Liver (tissue), 10 donors: Measurements from ENCODE around the gene DOCK11. TPM values are rescaled to one million over a fixed set of nuclear protein-coding genes. Genes with fewer than 3 reads are reported as not detected.

Experiments used
- DNase-seq: peaks from one replicate; pipeline ENCODE4 v3.0.0-alpha.2; 2017; ENCODE audit warnings: low spot score
- H3K27ac ChIP-seq, 2 donors: one replicate each; pipeline ENCODE4 v1.7.0; 2013; ENCODE audit warnings: inconsistent platforms in 2 of 2, low read length in 2 of 2, control low read depth in 1 of 2, low read depth in 1 of 2, mild to moderate bottlenecking in 1 of 2
- H3K27me3 ChIP-seq, 4 donors: one replicate each; pipeline versions ENCODE4 v1.6.1 to v1.7.0; 2013; ENCODE audit warnings: low read length in 3 of 4, inconsistent platforms in 1 of 4, mild to moderate bottlenecking in 1 of 4, moderate library complexity in 1 of 4; ENCODE audit not compliant: control insufficient read depth in 4 of 4, insufficient read depth in 4 of 4
- H3K36me3 ChIP-seq, 4 donors: one replicate each; pipeline versions ENCODE4 v1.6.1 to v1.7.0; 2013; ENCODE audit warnings: low read length in 3 of 4, mild to moderate bottlenecking in 3 of 4, low read depth in 1 of 4, moderate library complexity in 1 of 4; ENCODE audit not compliant: control insufficient read depth in 4 of 4, insufficient read depth in 3 of 4
- H3K4me1 ChIP-seq, 4 donors: one replicate each; pipeline versions ENCODE4 v1.6.1 to v1.7.0; 2013; ENCODE audit warnings: low read length in 3 of 4, mild to moderate bottlenecking in 3 of 4, moderate library complexity in 1 of 4; ENCODE audit not compliant: control insufficient read depth in 4 of 4, insufficient read depth in 4 of 4
- H3K4me3 ChIP-seq, 3 donors: one replicate each; pipeline versions ENCODE4 v1.6.1 to v1.7.0; 2013; ENCODE audit warnings: low read length in 3 of 3, control low read depth in 1 of 3, low read depth in 1 of 3, mild to moderate bottlenecking in 1 of 3
- H3K9ac ChIP-seq, 2 donors: one replicate each; pipeline ENCODE4 v1.7.0; 2013; ENCODE audit warnings: low read length in 2 of 2, mild to moderate bottlenecking in 2 of 2, moderate library complexity in 2 of 2, control low read depth in 1 of 2, low read depth in 1 of 2
- H3K9me3 ChIP-seq, 4 donors: one replicate each; pipeline versions ENCODE4 v1.6.1 to v1.7.0; 2013; ENCODE audit warnings: low read length in 3 of 4; ENCODE audit not compliant: control insufficient read depth in 4 of 4
- SP1 ChIP-seq: IDR thresholded peaks from 2 replicates; pipeline ENCODE4 v1.6.1; 2018; ENCODE audit warnings: antibody characterized with exemption, mild to moderate bottlenecking
- WGBS: extraction: QIAGEN DNeasy Blood & Tissue Kit; methylation state at CpG from one replicate; pipeline ENCODE4 v1.1.7; 2013; 5-methylcytosine and 5-hydroxymethylcytosine counted together
- polyA plus RNA-seq, 2 donors: library from polyadenylated mRNA; stranded (reverse) in 1 of 2; unstranded in 1 of 2; fragments of 200-250 nt in 1 of 2; fragments of >200 nt in 1 of 2; fragmentation: Nextera tagmentation in 1 of 2; extraction: Ambion mirVana in 1 of 2; gene quantifications; one replicate each; pipeline versions ENCODE4 v1.2.1 to v1.2.3, GENCODE V29; 2013 to 2015
- small RNA-seq: library from RNA; depleted of rRNA; stranded (forward); fragments of <200 nt; gene quantifications from one replicate; pipeline ENCODE3, GENCODE V24; 2014
- total RNA-seq, 2 donors: library from RNA; depleted of rRNA; stranded (reverse); fragments of >200 nt; gene quantifications; one replicate each; pipeline ENCODE4 v1.2.3, GENCODE V29; 2014
- donor health status: healthy.
- donor health status: healthy.
- donor health status: healthy.
- donor health status: healthy.
- donor health status: healthy.

Gene DOCK11
- total and polyA plus RNA-seq, 4 donors: 1.3 to 9.3 (median 3.7) TPM

DNA sequence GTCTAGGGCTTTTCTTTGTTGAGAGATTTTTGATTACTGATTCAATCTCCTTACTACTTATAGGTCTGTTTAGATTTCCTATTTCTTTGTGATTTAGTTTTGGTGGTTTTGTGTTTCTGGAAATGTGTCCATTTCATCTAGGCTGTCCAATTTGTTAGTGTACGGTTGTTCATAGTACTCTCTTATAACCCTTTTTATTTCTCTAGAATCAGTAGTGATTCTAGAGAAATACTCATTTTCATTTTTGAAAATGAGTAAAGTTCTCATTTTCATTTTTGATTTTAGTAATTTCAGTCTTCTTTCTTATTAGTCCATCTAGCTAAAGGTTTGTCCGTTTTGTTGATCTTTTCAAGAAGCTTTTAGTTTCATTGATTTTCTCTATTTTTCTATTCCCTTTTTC is 239.3 kb downstream of the DOCK11 start:
- Histone ChIP-seq H3K27me3 (no peaks in the 10 kb centered on the region), H3K27ac (no peak overlapping the region), H3K4me1 (peaks cover 0 to 8% (median 4%) of the 10 kb centered on the region in 4 donors), H3K9ac (no peak overlapping the region), H3K36me3 (no peaks in the 10 kb centered on the region), H3K4me3 (no peak overlapping the region), H3K9me3 (peaks cover 0 to 2% (median 0%) of the 10 kb centered on the region in 4 donors)
- 67% methylated on average over 2 of the region's 2 CpGs for WGBS
- DNase-seq: no peak
- no peak for TF ChIP-seq SP1

Small RNAs within 50 kb of the gene (small RNA-seq; reads per million reads assigned to genes)
- not detected for gene RF00019

Other genes with a start within 250 kb of the DOCK11 start
- 1 to 10 TPM; 6.9 to 7.5 TPM for gene WDR44, start 149.7 kb upstream of the DOCK11 start, total RNA-seq
- 1 to 10 TPM; 3.9 to 4.1 TPM for gene WDR44, start 149.7 kb upstream of the DOCK11 start, polyA plus RNA-seq
- 100 to 1,000 TPM in 1 of 2 donors, 10 to 100 TPM in 1; 31.2 to 137 TPM for gene IL13RA1, start 231.8 kb downstream of the DOCK11 start, total RNA-seq
- gene IL13RA1, start 231.8 kb downstream of the DOCK11 start, polyA plus RNA-seq: 10 to 100 TPM; 35.9 to 53.1 TPM